ENCODE results near the gene CEP112.

CEP112 gene

DNA sequence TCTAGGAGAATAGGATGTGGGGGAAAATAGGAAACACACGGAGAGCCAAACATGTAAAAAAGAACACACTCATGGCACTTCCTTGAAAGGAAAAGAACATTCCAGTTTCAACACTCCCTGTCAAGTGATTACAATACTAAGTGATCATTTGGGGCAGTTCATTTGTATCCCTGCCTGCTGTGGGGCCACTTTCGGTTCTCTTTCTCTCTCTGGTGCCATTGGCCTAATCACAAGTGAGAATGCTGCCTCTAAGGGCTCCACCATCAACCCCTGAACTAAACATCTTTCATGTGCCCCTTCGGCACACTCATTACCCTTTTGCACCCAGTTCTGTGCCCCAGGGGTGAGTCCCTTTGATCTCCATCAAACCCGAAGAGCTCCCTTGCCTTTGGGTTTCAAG is 197.3 kb downstream of the CEP112 start:
- DNase-seq (ENCODE audit: low read depth in 4 of 4, low spot score in 1 of 4): no peak

DNA sequence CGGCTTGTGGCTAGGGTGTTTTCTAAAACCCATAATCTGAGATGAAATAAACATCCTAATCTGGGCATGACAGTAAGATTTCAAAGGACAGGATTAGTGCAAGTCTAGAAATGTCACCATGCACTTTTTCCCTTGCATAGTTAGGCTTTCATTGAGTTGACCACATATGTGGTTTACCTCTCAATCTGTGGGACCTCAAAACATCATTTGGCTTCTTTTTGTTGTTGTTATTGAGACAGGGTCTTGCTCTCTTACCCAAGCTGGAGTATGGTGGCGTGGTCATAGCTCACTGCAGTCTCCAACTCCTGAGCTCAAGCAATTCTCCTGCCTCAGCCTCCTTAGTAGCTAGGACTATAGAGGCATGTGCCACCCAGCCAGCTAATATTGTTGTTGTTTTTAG is 197.8 kb downstream of the CEP112 start:
- DNase-seq (ENCODE audit: low read depth in 4 of 4, low spot score in 1 of 4): no peak

DNA sequence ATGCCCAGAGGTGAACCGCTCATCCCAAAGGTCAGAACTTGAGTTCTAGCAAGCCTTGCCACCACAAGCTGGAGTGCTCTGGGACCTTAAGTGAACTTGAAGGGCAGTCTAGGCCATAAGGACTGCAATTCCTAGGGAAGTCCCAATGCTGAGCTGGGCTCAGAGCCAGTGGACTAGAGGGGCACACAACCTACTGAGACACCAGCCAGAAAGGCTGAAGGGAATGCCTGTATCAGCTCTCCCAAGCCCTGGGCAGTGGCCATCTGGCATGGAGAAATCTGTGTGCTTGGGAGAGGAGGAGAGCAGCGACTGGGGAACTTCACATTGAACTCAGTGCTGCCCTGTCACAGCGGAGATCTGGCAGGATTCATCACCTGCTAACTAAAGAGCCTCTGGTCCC is 201.3 kb downstream of the CEP112 start:
- no peak for DNase-seq (ENCODE audit: low read depth in 4 of 4, low spot score in 1 of 4)

GRCh38 chr17:65988451-65988850 is 203.5 kb downstream of the CEP112 start:
- no peak for DNase-seq (ENCODE audit: low read depth in 4 of 4, low spot score in 1 of 4)

GRCh38 chr17:65987988-65988387 is 203.9 kb downstream of the CEP112 start:
- no peak for DNase-seq (ENCODE audit: low read depth in 4 of 4, low spot score in 1 of 4)

GRCh38 chr17:65985571-65985970 is 206.4 kb downstream of the CEP112 start:
- no peak for DNase-seq (ENCODE audit: low read depth in 4 of 4, low spot score in 1 of 4)

- no peak for DNase-seq (ENCODE audit: low read depth in 4 of 4, low spot score in 1 of 4)
These were observed 207.6 kb downstream of the CEP112 start for GRCh38 chr17:65984299-65984698.

DNA sequence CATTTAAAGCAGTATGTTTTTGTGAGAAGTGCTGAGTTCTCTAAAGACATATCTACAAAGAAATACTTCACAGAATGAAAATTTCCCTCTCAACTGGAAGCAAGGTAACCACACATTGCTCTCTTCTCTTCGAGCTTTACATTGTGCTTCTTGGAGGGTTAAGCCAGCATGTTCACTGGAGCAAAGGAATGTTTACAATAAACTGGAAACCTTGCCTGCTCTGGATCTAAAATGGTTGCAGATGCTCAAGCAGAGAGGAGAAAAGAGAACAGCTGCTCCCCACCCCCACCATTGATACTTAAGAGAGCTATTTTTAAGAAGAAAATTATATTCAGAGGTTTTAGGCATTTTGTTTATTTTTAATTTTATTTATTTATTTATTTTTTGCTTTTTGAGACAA is 213.1 kb downstream of the CEP112 start:
- no peak for DNase-seq (ENCODE audit: low read depth in 4 of 4, low spot score in 1 of 4)

- no peak for DNase-seq (ENCODE audit: low read depth in 4 of 4, low spot score in 1 of 4)
These were observed 214.9 kb downstream of the CEP112 start for GRCh38 chr17:65977041-65977440.

GRCh38 chr17:65975878-65976277 is 216.1 kb downstream of the CEP112 start:
- no peak for DNase-seq (ENCODE audit: low read depth in 4 of 4, low spot score in 1 of 4)

- DNase-seq (ENCODE audit: low read depth in 4 of 4, low spot score in 1 of 4): no peak
These were observed 218.7 kb downstream of the CEP112 start for GRCh38 chr17:65973237-65973636.

- no peak for DNase-seq (ENCODE audit: low read depth in 4 of 4, low spot score in 1 of 4)
These were observed 224.6 kb downstream of the CEP112 start for GRCh38 chr17:65967372-65967771.

GRCh38 chr17:65966072-65966695 is 225.7 kb downstream of the CEP112 start:
- DNase-seq (ENCODE audit: low read depth in 4 of 4, low spot score in 1 of 4): no peak

GRCh38 chr17:65963179-65963578 is 228.8 kb downstream of the CEP112 start:
- no peak for DNase-seq (ENCODE audit: low read depth in 4 of 4, low spot score in 1 of 4)

DNA sequence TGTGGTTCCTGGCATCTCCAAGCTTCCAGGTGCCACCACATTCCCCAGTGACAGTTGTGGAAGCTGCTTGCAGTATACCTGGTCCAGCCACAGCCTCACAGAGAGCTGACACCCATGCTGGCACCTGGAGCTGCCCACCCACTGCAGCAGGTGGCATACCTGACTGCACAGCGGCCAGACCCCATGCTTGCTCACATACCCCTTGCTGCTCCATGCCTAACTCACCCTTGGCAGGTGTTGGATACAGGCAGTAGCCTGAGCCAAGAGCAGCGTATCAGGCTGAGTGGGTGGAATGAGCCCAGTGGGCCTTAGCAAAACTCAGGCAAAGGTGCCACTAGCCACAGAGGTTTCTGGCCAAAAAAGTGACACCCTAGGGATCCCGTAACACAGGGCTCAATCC is 232.3 kb downstream of the CEP112 start:
- no peak for DNase-seq (ENCODE audit: low read depth in 4 of 4, low spot score in 1 of 4)

GRCh38 chr17:65956814-65957213 is 235.1 kb downstream of the CEP112 start:
- DNase-seq (ENCODE audit: low read depth in 4 of 4, low spot score in 1 of 4): no peak

GRCh38 chr17:65954148-65954449 is 237.8 kb downstream of the CEP112 start:
- DNase-seq (ENCODE audit: low read depth in 4 of 4, low spot score in 1 of 4): no peak

GRCh38 chr17:65953316-65954147 is 238.4 kb downstream of the CEP112 start:
- no peak for DNase-seq (ENCODE audit: low read depth in 4 of 4, low spot score in 1 of 4)

GRCh38 chr17:65952586-65952985 is 239.3 kb downstream of the CEP112 start:
- DNase-seq (ENCODE audit: low read depth in 4 of 4, low spot score in 1 of 4): no peak

GRCh38 chr17:65952015-65952414 is 239.9 kb downstream of the CEP112 start:
- DNase-seq (ENCODE audit: low read depth in 4 of 4, low spot score in 1 of 4): no peak

DNA sequence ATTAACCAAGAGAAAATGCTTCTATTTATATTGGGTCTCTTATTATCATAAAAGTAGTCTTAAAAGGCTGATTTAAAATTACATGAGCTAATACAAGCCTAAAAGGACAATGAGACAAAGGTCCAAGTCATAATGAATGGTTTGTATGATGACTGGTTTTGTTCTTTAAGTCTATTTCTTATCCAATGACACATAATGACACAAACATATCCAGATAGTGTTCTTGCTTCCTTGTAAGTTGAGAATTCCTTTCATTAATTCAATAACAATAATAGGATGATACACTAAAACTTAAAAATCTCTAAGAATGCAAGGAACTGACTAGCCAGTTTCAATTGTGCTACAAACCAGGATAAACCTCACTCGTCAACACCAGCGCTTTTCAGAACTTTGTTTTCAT is 244.1 kb downstream of the CEP112 start:
- no peak for DNase-seq (ENCODE audit: low read depth in 4 of 4, low spot score in 1 of 4)

DNA sequence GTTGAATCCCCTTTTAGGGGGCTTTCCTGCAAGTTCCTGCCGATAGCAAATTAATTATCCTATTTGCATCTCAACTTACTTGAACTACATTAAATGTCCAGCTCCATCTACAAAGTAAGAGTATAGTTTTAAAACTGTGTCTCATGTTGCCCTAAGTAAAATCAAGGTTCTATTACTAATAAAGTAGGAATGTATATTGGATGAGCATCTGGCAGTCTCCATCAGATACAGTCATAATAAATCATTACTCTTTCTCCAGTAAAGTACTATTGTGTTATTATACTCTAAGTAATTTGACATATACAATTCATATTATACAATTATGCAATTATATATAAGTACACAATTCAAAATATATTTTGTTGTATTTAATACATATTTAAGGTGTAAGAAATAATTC is 249.3 kb downstream of the CEP112 start:
- no peak for DNase-seq (ENCODE audit: low read depth in 4 of 4, low spot score in 1 of 4)

- DNase-seq (ENCODE audit: low read depth in 4 of 4, low spot score in 1 of 4): no peak
These were observed 250.5 kb downstream of the CEP112 start for GRCh38 chr17:65941356-65941899.

Measured in stimulated activated CD4-positive, alpha-beta T cell treated with anti-CD3 and anti-CD28 coated beads, Interleukin-1b, Interleukin-23, amount 100 ng/mL, for 24 hours (primary cell).